Stimulated activated CD4-positive, alpha-beta T cell treated with anti-CD3 and anti-CD28 coated beads, Interleukin-1b, Interleukin-23, amount 100 ng/mL, for 4 hours (primary cell): ENCODE data around the gene NUFIP2.
"Not testable (repeated sequence)": the region's sequence is repeated elsewhere in the genome, so short reads cannot be mapped to it uniquely, and the experiment has no call there.

Experiments
- DNase-seq, 2 donors: peaks; one replicate each; pipeline ENCODE4 v3.0.0-alpha.2; 2020; ENCODE audit warnings: low read depth in 2 of 2

The NUFIP2 gene

GRCh38 chr17:29279397-29280070 is 14.4 kb downstream of the NUFIP2 start:
- DNase-seq = no peak

GRCh38 chr17:29278692-29279091 is 15.3 kb downstream of the NUFIP2 start:
- DNase-seq = no peak

GRCh38 chr17:29273924-29274323 is 20.0 kb downstream of the NUFIP2 start:
- no peak for DNase-seq

- not testable (repeated sequence) for DNase-seq
Measured at GRCh38 chr17:29271980-29272379, 22.0 kb downstream of the NUFIP2 start.

- no peak for DNase-seq
Measured at GRCh38 chr17:29263916-29264315, 30.0 kb downstream of the NUFIP2 start.

- DNase-seq = no peak
Measured at GRCh38 chr17:29257756-29258155, 36.2 kb downstream of the NUFIP2 start.

- DNase-seq = no peak
Measured at GRCh38 chr17:29256735-29257466, 37.0 kb downstream of the NUFIP2 start.

GRCh38 chr17:29255926-29256522 is 37.9 kb downstream of the NUFIP2 start:
- no peak for DNase-seq

GRCh38 chr17:29253037-29253436 is 40.9 kb downstream of the NUFIP2 start:
- no peak for DNase-seq

GRCh38 chr17:29252101-29252791 is 41.7 kb downstream of the NUFIP2 start:
- no peak for DNase-seq

GRCh38 chr17:29251184-29251583 is 42.8 kb downstream of the NUFIP2 start:
- DNase-seq = no peak

GRCh38 chr17:29250666-29251065 is 43.3 kb downstream of the NUFIP2 start:
- DNase-seq = no peak

- no peak for DNase-seq
Measured at GRCh38 chr17:29248845-29249244, 45.1 kb downstream of the NUFIP2 start.

GRCh38 chr17:29247219-29247618 is 46.7 kb downstream of the NUFIP2 start:
- DNase-seq = no peak

- DNase-seq = no peak
Measured at GRCh38 chr17:29246628-29247027, 47.3 kb downstream of the NUFIP2 start, which contains the start of gene CRYBA1. CRYBA1 (plus strand) TSS chr17:29246859; CDS start chr17:29246864, 5 bp downstream.

- no peak for DNase-seq
Measured at GRCh38 chr17:29245401-29245800, 48.5 kb downstream of the NUFIP2 start.

- no peak for DNase-seq
Measured at GRCh38 chr17:29243792-29244191, 50.2 kb downstream of the NUFIP2 start.

- no peak for DNase-seq
Measured at GRCh38 chr17:29242790-29243189, 51.2 kb downstream of the NUFIP2 start.

- no peak for DNase-seq
Measured at GRCh38 chr17:29242051-29242450, 51.9 kb downstream of the NUFIP2 start.

GRCh38 chr17:29240968-29241963 is 52.7 kb downstream of the NUFIP2 start:
- no peak for DNase-seq

- no peak for DNase-seq
Measured at GRCh38 chr17:29240477-29240876, 53.5 kb downstream of the NUFIP2 start.
